ENCODE measurements around the gene MFNG.

Gene MFNG

GRCh38 chr22:37498289-37498909 is 12.2 kb upstream of the MFNG start:
- FAIRE-seq (peak; percentile 69), DNase-seq (ENCODE audit: extremely low spot score, insufficient read length, low read depth) (peak; percentile 71)

DNA sequence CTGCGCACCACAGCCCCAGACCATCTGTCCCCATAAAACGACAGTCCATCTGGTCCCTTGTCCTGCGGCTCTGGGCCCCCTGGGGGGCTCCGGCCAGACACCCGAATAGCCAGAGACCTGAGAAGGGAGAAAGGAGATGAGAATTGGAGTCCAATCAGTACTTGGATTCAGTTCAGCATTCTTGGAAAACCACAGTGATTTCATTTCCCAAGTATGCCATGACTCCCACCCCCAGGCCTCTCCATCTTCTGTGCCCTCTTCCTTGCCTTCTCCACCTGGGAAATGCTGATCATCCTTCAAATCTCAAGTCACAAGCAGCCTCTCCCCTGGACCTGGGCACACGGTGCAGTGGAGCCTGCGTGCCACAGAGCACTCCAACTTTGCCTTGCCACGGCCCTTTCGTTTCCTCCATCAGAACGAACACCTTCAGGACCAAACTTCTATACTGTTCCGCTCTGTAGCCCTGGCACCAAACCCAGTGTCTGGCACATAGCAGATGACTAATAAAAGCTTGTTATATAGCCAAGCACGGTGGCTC is 10.9 kb upstream of the MFNG start:
- FAIRE-seq (no peak), DNase-seq (ENCODE audit: extremely low spot score, insufficient read length, low read depth) (no peak)

DNA sequence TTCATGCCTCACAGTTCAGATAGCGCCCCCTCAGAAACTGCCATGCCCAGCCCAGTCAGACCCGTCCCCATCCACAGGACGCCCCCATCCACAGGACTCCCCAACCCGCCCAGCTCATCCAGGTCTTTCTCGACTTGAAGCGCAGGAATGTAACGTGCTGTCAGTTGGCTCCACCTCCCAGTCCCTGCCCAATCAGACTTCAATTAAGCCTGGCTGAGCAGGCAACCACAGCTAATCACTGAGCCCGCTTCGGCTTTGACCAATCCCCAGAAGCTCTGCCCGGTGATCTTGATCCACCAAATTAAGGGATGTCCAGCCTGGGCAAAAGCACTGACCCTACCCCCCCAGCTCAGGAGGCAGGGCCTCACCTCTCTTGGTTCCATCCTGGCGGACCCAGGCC is 10.5 kb upstream of the MFNG start:
- DNase-seq (ENCODE audit: extremely low spot score, insufficient read length, low read depth) (no peak), FAIRE-seq (no peak)

- FAIRE-seq, result no peak
- no peak for DNase-seq (ENCODE audit: extremely low spot score, insufficient read length, low read depth)
Observed at GRCh38 chr22:37493979-37494378, 7.8 kb upstream of the MFNG start.

- FAIRE-seq (peak; percentile 81), DNase-seq (ENCODE audit: extremely low spot score, insufficient read length, low read depth) (no peak)
Observed at GRCh38 chr22:37492428-37493344, 6.5 kb upstream of the MFNG start.

GRCh38 chr22:37491559-37492427 is 5.6 kb upstream of the MFNG start:
- DNase-seq (ENCODE audit: extremely low spot score, insufficient read length, low read depth) (no peak), FAIRE-seq (no peak)

DNA sequence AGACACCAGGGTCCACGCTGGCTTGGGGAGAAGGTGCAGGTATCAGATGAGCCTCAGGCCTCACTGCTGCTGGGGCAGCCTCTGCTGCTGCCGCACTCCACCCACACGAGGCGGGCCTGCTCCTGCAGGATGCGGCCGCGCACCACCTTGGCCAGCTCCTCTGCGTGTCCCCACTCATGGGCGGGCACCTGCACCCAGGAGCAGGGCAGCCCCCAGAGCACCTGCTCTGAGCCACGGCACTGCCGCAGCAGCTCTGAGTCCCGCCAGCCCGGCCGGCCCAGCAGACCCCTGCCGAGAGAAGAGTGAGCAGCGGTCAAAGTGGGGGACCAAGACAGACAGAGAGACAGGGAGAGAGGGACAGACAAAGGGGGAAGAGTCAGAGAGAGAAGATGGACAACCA is 4.9 kb upstream of the MFNG start:
- DNase-seq (ENCODE audit: extremely low spot score, insufficient read length, low read depth), result no peak
- FAIRE-seq, result no peak

GRCh38 chr22:37489983-37490382 is 3.8 kb upstream of the MFNG start:
- FAIRE-seq (no peak), DNase-seq (ENCODE audit: extremely low spot score, insufficient read length, low read depth) (no peak)

- no peak for FAIRE-seq
- no peak for DNase-seq (ENCODE audit: extremely low spot score, insufficient read length, low read depth)
Observed at GRCh38 chr22:37488337-37489135, 2.4 kb upstream of the MFNG start.

DNA sequence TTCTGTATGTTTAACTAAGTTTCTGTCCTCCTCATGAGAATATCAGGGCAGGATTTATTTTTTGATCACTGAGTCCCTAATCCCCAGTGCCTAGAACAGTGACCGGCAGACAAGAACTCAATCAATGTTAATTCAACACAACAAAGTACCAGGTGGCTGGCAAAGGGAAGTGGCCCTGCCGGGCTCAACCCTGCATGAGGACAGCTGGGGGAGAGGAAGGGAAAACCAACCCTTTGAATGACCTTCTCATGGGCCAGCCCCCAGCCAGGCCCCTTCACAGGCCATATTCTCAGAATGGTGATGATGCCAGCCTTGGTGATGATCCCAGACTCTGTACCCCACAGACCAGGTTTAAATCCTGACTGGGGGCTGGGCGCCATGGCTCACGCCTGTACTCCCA is 1.4 kb upstream of the MFNG start:
- FAIRE-seq (no peak), DNase-seq (ENCODE audit: extremely low spot score, insufficient read length, low read depth) (no peak)

GRCh38 chr22:37487129-37487528 is 945 bp upstream of the MFNG start:
- FAIRE-seq, result no peak
- no peak for DNase-seq (ENCODE audit: extremely low spot score, insufficient read length, low read depth)

- DNase-seq (ENCODE audit: extremely low spot score, insufficient read length, low read depth) (no peak), FAIRE-seq (no peak)
Observed at GRCh38 chr22:37485395-37486223, 575 bp downstream of the MFNG start.

GRCh38 chr22:37484480-37485394 is 1.4 kb downstream of the MFNG start:
- DNase-seq (ENCODE audit: extremely low spot score, insufficient read length, low read depth), result no peak

GRCh38 chr22:37483050-37483449 is 3.1 kb downstream of the MFNG start:
- FAIRE-seq, result no peak
- DNase-seq (ENCODE audit: extremely low spot score, insufficient read length, low read depth), result no peak

More at GRCh38 chr22:37484480-37485394, 1.4 kb downstream of the MFNG start:
- FAIRE-seq, result peak; percentile 99

- DNase-seq (ENCODE audit: extremely low spot score, insufficient read length, low read depth), result no peak
- no peak for FAIRE-seq
Observed at GRCh38 chr22:37482244-37482643, 3.9 kb downstream of the MFNG start.

DNA sequence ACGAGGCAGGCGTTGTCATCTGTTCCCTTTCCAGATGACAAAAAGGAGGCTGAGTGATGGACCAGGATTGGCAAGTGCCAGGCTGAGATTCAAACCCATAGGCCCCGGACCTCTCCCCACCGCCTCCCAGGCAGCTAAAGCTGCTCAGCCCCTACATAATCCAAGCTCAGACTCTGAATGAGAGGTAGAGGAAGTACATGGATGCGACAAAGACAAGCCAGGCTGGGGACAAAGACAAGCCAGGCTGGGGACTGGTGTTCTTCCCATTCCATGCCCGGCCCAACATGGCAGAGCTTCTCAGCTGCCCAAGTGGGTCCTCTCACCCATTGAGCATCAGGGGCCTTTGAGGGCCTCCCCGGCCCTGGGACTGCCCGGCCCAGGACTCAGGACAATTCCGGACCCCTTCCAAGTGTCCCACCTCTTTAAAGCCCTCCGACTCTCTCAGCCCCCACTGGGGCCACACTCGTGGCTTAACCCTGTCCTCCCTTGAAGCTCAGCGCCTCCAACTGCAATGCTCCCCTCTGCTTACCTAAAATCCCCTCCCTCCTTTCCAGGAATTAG is 4.8 kb downstream of the MFNG start:
- FAIRE-seq (no peak), DNase-seq (ENCODE audit: extremely low spot score, insufficient read length, low read depth) (no peak)

Data from GM18507 (cell line).